Fibroblast of mammary gland (primary cell): Measurements from ENCODE around the gene YIPF1.

ENCODE experiments used
- DNase-seq: peaks from one replicate; pipeline ENCODE4 v3.0.0-alpha.2; 2010; ENCODE audit warnings: low read depth
- H3K4me3 ChIP-seq: 2 replicates; pipeline ENCODE4 v1.5.1; 2011; ENCODE audit warnings: low read depth, mild to moderate bottlenecking, low read length, moderate library complexity; ENCODE audit not compliant: control insufficient read depth
- CTCF ChIP-seq: conservative IDR thresholded peaks from 2 replicates; pipeline ENCODE4 v1.5.1; 2011; ENCODE audit warnings: low read depth, low read length, inconsistent platforms; ENCODE audit not compliant: control insufficient read depth, insufficient read depth

Gene YIPF1

DNA sequence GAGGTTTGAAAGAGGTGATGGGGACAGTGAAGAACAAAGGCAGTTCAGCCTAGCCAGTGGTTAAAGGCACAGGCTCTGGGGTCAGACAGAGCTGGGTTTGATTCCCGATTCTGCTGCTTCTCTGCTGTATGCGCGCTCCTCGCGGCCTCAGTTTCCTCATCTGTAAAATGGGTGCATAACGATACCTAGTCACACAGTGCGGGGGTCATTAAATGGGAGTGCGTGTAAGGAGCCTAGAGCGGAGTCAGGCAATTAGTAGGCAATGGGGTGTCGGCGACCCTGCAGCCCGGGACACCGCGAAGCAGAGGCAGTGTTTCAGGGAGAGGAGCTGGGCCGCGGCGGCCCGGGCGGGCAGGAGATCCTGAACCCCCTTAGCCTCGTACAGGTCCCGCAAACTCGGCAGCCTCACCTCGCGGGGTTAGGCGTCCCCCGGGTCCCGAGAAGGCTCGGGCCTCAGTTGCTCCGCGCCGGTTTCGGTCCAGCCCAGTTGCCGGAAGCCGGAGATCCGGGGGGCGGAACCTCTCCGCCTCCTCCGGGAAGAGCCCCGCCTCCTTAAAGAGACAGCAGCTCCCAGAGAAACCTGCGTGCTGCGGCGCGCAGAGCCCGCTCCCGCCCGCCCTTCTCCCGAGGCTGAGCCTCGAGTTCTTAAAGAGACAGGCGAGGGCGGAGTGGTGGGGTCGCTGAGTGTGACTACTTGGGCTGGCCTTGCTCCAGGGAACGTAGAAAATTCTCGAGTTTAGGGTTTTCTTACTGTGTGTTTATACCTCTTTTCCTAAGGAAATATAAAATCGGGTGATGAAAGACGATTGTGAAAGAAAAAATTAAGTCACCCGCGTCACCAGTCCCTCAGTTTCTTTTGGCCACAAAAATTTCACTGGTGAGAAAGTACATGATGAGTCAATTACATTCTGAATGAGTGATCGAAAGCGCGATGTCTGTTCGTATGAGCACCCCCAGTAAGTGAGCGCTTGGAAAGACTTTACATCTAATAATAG lies at the start of gene YIPF1:
Gene YIPF1 (minus strand): TSS at position 494 of the 995 bp plus-strand sequence. CDS start 860 bp downstream, outside the sequence.
- DNase-seq: peak; percentile 78
- H3K4me3 ChIP-seq: peak within 1 kb of the TSS; percentile 93
- no peak for TF ChIP-seq CTCF

GRCh38 chr1:53938136-53938830 lies 48.7 kb upstream of the YIPF1 start:
- TF ChIP-seq CTCF: no peak
- DNase-seq: peak; percentile 52
- H3K4me3 ChIP-seq: no peak overlapping the region

- no peak for TF ChIP-seq CTCF
Observed at GRCh38 chr1:53936430-53936829, 46.8 kb upstream of the YIPF1 start.

DNA sequence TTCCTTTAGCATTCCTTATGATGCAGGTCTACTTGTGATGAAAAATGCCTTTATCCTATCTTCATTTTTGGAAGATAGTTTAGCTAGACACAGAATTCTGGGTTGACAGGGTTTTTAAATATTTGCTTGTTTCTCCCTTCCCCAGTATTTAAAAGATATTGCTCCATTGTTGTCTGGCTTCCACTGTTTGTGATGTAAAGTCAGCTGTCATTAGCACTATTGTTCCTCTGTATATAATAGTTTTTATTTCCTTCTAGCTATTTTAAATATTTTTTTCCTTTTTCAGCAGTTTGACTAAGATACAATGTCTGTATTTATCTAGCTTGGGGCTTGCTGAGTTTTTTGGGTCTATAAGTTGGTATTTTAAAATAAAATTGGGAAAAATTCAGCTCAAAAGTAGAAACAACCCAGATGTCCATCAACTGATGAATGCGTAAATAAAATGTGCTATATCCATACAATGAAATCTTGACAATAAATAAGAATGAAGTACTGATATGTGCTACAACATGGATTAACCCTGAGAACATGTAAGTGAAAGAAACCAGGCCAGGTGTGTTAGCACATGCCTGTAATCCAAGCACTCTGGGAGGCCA lies 44.7 kb upstream of the YIPF1 start:
- TF ChIP-seq CTCF: no peak
- no peak for DNase-seq
- no peak overlapping the region for H3K4me3 ChIP-seq

More at GRCh38 chr1:53936430-53936829, 46.8 kb upstream of the YIPF1 start:
- no peak overlapping the region for H3K4me3 ChIP-seq
- DNase-seq: no peak

DNA sequence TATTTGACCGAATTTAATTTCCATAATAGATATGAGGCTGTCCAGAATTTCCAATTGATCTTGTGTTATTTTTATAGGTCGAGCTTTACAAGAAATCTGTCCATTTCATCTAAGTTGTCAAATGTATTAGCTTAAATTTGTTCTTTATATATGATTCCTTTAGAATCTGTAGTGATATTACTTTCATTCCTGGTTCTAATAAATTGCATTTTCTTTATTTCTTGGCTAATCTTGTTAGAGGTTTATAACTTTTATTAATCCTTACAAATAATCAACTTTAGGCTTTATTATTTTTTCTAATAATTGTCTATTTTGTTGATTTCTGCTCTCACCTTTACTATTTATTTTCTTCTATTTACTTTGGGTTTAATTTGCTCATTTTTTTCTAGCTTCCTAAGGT lies 41.9 kb upstream of the YIPF1 start:
- no peak for TF ChIP-seq CTCF
- no peak overlapping the region for H3K4me3 ChIP-seq
- no peak for DNase-seq

GRCh38 chr1:53930932-53931331 lies 41.3 kb upstream of the YIPF1 start:
- no peak for TF ChIP-seq CTCF
- DNase-seq: no peak
- no peak overlapping the region for H3K4me3 ChIP-seq
